Activated CD4-positive, alpha-beta T cell treated with anti-CD3 and anti-CD28 coated beads, Interleukin-10, Interleukin-2, amounts not matched to agents 100 ng/mL and 50 ng/mL, durations not matched to agents 16 hours and 8 hours (primary cell): ENCODE data around the gene CIRBP.

Source experiments
- DNase-seq: peaks from one replicate; pipeline ENCODE4 v3.0.0-alpha.2; 2020

CIRBP gene

DNA sequence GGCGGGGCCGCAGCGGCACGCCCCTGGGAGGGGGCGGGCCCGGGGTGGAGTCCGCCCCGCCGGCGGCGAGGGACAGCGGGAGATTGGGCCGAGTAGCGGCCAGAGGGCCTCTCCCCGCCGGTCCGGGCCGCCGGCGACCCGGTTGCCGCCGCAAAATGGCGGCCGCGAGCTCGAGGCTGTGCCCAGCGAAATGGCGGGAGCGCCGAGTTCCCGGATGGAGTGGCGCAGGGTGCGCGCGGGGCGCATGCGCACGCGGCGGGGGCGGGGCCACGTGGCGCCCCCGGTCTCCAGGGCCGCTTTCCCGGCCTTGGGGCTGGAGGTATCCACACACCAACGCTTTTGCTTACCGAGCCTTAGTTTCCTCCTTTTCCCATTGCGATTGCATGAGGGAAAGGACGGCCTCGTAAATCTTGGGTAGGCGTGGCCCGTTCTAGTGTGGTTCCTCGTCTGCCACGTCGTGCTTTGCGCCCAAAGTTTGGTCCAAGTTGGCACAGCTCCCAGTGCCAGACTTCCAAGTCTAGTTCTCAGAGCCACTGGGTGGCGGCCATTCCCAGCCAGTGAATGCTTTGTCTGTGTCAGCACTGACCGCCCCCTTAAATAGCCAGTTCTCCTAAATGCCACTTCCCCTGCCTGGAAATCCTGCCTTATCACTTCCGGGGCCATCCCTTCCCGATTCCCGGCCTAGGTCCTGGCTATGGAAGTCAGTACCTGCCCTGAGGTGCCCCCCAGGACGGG is 513 bp downstream of the CIRBP start:
- DNase-seq = peak; percentile 91

DNA sequence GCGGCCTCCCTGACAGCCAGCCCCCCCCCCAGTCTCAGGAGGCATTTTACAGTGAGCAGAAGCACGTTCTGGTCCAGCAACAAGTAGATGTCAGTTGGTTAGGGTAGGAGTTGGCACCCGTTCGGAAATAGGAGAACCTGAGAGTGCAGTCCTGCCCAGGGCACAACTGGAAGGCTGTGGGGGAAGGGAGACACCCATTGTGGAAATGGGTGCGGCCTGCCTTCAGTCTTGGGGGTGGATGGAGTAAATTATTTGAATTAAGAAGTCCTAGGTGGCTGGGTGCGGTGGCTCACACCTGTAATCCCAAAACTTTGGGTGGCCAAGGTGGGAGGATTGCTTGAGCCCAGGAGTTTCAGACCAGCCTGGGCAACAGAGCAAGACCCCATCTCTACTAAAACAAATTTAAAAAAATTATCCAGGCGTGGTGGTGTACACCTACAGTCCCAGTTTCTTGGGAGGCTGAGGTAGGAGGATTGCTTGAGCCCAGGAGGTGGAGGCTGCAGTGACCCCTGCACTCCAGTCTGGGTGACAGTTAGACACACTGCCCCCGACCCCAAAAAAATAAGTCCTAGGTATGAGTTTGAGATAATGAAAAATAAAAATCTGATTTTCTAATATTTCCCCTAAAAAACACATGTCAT is 1.2 kb downstream of the CIRBP start:
- peak; percentile 43 for DNase-seq

DNA sequence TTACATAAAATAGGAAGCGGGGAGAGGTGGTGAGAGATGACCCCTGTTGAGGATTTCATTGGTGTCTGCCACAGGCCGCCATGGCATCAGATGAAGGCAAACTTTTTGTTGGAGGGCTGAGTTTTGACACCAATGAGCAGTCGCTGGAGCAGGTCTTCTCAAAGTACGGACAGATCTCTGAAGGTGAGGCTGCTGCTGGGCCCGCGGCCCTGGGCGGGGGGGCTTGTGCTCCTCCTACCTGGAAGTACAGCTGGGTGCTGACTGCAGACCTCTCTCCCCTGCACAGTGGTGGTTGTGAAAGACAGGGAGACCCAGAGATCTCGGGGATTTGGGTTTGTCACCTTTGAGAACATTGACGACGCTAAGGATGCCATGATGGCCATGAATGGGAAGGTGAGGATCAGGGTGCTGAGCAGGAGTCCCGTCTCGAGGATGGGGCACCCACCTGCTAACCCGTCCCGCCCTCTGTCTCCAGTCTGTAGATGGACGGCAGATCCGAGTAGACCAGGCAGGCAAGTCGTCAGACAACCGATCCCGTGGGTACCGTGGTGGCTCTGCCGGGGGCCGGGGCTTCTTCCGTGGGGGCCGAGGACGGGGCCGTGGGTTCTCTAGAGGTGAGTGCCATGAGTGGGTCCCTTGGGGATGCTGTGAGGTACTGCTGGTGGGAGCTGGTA is 1.9 kb downstream of the CIRBP start:
- DNase-seq = no peak

GRCh38 chr19:1271528-1272422 is 2.6 kb downstream of the CIRBP start:
- DNase-seq = no peak

GRCh38 chr19:1272423-1273262 is 3.5 kb downstream of the CIRBP start:
- DNase-seq = no peak

GRCh38 chr19:1273263-1274041 is 4.3 kb downstream of the CIRBP start:
- no peak for DNase-seq

- DNase-seq = no peak
These were observed 5.1 kb downstream of the CIRBP start for GRCh38 chr19:1274081-1274851.

DNA sequence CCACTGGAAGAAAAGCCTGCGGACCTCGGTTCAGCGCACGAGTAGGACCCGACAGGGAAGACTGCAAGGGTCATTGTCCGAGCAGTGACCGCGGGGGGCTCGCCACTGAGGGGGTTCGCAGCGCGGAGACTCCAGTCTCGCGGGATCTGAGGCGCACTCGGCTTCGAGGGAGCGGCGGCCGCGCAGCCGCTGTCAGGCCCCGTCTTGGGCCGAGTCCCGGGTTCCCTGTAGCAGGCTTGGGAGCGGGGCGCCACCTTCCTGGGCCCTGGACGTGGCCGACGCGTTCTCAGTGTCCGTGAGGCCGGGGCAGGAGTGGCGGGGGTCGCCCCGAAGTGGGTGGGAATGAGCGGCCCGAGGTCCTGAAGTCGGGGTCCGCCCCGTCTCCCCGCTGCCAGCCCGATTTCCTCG is 5.7 kb downstream of the CIRBP start:
- DNase-seq = no peak

- DNase-seq = peak; percentile 98
These were observed 6.3 kb downstream of the CIRBP start, which contains the start of gene FAM174C for GRCh38 chr19:1275260-1275975. TSS of gene FAM174C (plus strand) at chr19:1275530. CDS start at chr19:1275550, 20 bp downstream.

DNA sequence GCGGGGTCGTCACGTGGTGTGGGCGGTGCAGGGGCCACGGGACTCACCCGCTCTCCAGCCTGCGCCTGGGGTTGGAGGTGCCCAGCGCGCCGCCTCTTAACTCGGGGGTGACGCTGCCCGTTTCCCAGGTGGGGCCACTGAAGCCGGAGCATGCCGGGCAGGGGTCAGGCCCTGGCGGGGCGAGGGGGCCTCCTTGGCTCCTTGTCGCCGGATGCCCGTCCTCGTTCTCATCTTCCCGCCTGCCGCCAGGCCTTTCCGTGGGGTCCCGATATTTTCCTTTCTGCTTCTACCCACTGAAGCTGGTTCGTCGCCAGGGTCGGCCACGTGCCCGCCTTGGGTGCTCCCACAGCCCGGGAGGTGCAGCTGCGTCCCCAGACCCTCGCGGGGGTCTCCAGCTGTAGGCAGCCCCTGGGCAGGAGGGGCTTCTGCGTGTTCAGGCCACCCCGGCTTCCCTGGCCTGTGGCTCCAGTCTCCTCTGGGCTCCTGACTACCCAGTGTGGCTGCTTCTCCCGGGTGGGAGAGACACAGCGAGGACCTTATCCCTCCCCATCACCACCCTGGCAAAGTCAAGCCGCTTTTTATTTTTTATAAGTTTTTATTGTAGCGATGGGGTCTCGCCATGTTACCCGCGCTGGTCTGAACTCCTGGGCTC is 7.0 kb downstream of the CIRBP start:
- DNase-seq = no peak

GRCh38 chr19:1276628-1277022 is 7.5 kb downstream of the CIRBP start:
- DNase-seq = peak; percentile 56

DNA sequence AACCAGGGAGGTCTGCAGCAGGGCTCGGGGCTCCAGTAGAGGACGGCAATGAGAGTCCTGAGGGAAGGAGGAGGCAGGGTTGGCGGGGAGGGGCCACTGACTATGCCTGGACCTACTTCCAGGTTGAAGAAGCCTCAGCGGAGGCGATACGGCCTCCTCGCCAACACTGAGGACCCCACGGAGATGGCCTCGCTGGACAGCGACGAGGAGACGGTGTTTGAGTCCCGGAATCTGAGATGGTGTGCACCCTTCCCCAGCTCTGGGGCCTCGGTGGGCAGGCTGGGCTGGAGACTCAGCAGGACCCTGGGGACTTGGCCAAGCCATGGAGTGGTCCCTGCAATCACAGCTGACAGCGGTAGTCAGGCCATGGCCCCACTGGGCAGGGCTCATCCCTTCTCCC is 7.9 kb downstream of the CIRBP start:
- no peak for DNase-seq

DNA sequence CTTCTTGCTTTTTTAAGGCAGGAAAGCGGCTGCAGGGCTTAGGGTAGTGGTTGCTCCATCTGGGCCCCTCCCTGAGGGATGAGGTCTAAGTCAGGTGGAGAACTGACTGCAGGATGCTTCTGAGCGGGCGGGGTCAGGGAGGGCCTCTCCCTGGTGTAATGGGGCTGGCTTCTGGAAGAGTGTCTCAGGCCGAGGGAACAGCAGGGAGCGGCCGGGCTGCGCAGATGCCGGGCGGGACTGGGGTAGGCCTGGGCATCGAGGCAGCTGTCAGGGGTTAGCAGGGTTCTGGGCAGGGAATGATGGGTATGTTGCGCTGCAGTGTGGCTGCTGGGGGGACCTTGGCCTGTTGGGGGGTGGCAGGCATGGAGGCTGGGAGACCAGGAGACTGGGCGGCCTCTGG is 8.9 kb downstream of the CIRBP start:
- no peak for DNase-seq

DNA sequence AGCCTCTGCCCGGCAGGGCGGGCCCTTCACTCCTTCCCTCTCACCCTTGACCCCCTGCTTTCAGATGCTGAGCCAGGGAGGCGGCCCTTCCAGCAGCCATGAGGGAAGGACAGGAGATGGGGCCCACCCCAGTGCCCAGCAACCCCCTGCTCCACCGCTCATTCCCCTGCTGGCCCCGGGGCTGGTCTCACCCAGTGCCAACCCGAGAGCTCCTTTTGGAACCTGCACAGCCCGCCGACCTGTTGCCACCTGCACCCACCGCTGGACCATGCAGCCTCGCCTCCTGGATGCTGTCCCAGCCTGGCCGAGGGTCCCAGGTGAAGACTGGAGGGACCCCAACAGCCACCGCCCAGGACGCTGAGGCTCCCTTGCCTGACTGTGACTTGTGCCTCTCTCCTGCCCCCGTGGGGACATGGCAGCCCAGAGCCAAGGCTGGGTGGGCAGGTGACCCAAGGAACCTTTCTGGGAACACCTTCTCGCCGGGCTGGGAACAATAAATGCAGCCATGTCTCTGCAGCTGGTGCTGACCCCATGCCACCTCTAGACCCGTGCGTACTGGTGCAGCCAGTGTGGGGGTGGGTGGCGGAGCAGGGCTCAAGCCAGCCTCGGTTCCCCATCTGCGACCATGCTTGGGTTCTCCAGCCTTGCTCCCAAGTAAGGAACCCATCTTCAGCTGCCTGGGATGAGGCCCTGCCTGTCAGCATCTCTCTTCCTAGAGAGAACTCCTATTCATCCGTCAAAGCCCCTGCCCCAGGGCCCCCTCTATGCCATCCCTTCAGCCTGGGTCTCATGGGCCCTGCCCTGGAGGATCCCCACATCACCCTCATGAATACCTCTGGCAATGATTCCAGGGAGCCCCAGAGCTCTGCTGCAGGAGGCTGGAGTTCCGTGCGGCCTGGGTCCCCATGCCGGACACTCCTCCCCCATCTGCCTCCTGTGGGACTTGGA is 9.9 kb downstream of the CIRBP start:
- DNase-seq = no peak

GRCh38 chr19:1279782-1280341 is 10.7 kb downstream of the CIRBP start:
- peak; percentile 88 for DNase-seq

DNA sequence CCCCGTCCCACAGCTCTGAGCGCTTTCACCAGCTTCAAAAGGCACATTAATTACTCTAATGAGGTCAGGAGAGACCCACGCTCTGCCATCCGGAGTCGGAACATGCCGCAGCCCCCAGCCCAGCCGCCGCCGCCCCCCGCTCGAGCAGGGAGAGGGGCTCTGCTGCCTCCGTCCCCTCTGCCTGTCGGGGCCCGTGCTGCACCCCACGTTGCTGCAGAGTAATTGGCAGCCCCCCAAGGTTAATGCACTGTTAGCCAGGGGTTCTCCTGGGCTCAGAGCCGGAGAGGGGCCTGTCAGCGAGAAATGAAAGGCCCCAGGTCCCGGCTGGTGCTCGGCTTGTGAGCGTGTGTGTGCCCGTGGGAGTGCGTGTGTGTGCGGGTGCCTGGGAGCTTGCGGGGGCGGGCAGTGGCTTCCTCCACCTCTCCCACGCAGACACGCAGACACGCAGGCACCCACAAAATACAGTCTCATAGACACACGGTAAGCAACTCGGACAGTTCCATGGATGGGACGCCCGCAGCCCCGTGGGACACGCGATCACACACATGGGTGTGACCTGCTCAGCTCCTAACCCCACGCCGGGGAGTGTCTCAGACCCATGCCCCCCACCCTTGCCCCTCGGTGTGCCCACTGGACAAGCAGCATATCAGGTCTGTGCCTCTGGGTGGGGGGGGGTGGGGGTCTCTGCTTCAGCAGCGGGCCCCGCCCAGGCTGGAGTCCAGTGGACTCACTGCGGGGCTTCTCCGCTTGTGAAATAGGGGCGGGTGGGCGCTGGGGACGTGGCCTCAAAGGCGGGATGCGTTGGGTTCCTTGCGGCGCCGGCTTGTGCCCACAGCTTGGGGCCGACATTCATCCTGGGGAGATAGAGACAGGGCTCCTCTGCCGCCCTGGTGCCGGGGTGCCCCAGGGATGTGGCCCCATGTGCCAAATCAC is 11.8 kb downstream of the CIRBP start:
- no peak for DNase-seq
